ENCODE measurements around the gene RYR3.

Gene RYR3

GRCh38 chr15:33780011-33780768, 469.4 kb downstream of the RYR3 start:
- no peak overlapping the region for H3K4me3 ChIP-seq (ENCODE audit: low read length)
- TF ChIP-seq CTCF (IDR thresholded peaks at IDR 0.05; ENCODE audit: insufficient read depth, low read depth, low read length, missing control alignments): no peak
- no peak for DNase-seq (ENCODE audit: low read depth)

GRCh38 chr15:33782966-33783365, 472.2 kb downstream of the RYR3 start:
- DNase-seq (ENCODE audit: low read depth): no peak
- TF ChIP-seq CTCF (IDR thresholded peaks at IDR 0.05; ENCODE audit: insufficient read depth, low read depth, low read length, missing control alignments): no peak
- H3K4me3 ChIP-seq (ENCODE audit: low read length): no peak overlapping the region

GRCh38 chr15:33785366-33785765, 474.6 kb downstream of the RYR3 start:
- H3K4me3 ChIP-seq (ENCODE audit: low read length): no peak overlapping the region
- TF ChIP-seq CTCF (IDR thresholded peaks at IDR 0.05; ENCODE audit: insufficient read depth, low read depth, low read length, missing control alignments): no peak
- no peak for DNase-seq (ENCODE audit: low read depth)

- TF ChIP-seq CTCF (IDR thresholded peaks at IDR 0.05; ENCODE audit: insufficient read depth, low read depth, low read length, missing control alignments): no peak
- no peak for DNase-seq (ENCODE audit: low read depth)
- no peak overlapping the region for H3K4me3 ChIP-seq (ENCODE audit: low read length)
Measured at GRCh38 chr15:33788906-33789540, 478.3 kb downstream of the RYR3 start.

- no peak overlapping the region for H3K4me3 ChIP-seq (ENCODE audit: low read length)
- no peak for TF ChIP-seq CTCF (IDR thresholded peaks at IDR 0.05; ENCODE audit: insufficient read depth, low read depth, low read length, missing control alignments)
- DNase-seq (ENCODE audit: low read depth): no peak
Measured at GRCh38 chr15:33794453-33794852, 483.7 kb downstream of the RYR3 start.

- TF ChIP-seq CTCF (IDR thresholded peaks at IDR 0.05; ENCODE audit: insufficient read depth, low read depth, low read length, missing control alignments): no peak
- DNase-seq (ENCODE audit: low read depth): no peak
- no peak overlapping the region for H3K4me3 ChIP-seq (ENCODE audit: low read length)
Measured at GRCh38 chr15:33795070-33795469, 484.3 kb downstream of the RYR3 start.

All from epithelial cell of esophagus (primary cell).